Mesendoderm (in vitro differentiated cells): ENCODE data around the gene BCL11A.

Experiments used
- DNase-seq: peaks from one replicate; pipeline ENCODE4 v3.0.0; 2013
- H2AK5ac ChIP-seq: 2 replicates; pipeline ENCODE4 v1.6.1; 2013; ENCODE audit warnings: low read length, inconsistent platforms
- H2BK120ac ChIP-seq: 2 replicates; pipeline ENCODE4 v1.6.1; 2013; ENCODE audit warnings: low read depth, mild to moderate bottlenecking, low read length, moderate library complexity, mixed read lengths
- H2BK15ac ChIP-seq: replicated peaks from 2 replicates; pipeline ENCODE4 v1.6.1; 2013; ENCODE audit warnings: low read depth, mild to moderate bottlenecking, moderate library complexity
- H2BK5ac ChIP-seq: 2 replicates; pipeline ENCODE4 v1.6.1; 2013; ENCODE audit warnings: low read length, inconsistent platforms
- H3K18ac ChIP-seq: 2 replicates; pipeline ENCODE4 v1.6.1; 2013; ENCODE audit warnings: mild to moderate bottlenecking, low read length, mixed read lengths
- H3K23ac ChIP-seq: one replicate; pipeline ENCODE4 v1.6.1; 2013; ENCODE audit warnings: low read length
- H3K27ac ChIP-seq: 2 replicates; pipeline ENCODE4 v1.5.1; 2013; ENCODE audit warnings: low read depth, mild to moderate bottlenecking, inconsistent platforms, low read length, moderate library complexity
- H3K27me3 ChIP-seq: 2 replicates; pipeline ENCODE4 v1.6.1; 2013; ENCODE audit warnings: low read length, control low read depth, mild to moderate bottlenecking, inconsistent platforms; ENCODE audit not compliant: insufficient read depth, poor library complexity
- H3K36me3 ChIP-seq: 2 replicates; pipeline ENCODE4 v1.6.1; 2013; ENCODE audit warnings: low read length, inconsistent platforms; ENCODE audit not compliant: control insufficient read depth, insufficient read depth
- H3K4ac ChIP-seq: one replicate; pipeline ENCODE4 v1.6.1; 2013; ENCODE audit warnings: low read depth, mild to moderate bottlenecking, low read length, moderate library complexity
- H3K4me1 ChIP-seq: 2 replicates; pipeline ENCODE4 v1.6.1; 2013; ENCODE audit warnings: low read depth, low read length, inconsistent platforms; ENCODE audit not compliant: control insufficient read depth
- H3K4me2 ChIP-seq: 2 replicates; pipeline ENCODE4 v1.6.1; 2013; ENCODE audit warnings: low read length
- H3K4me3 ChIP-seq: 2 replicates; pipeline ENCODE4 v1.5.1; 2013; ENCODE audit warnings: mild to moderate bottlenecking, low read length
- H3K56ac ChIP-seq: one replicate; pipeline ENCODE4 v1.6.1; 2013; ENCODE audit warnings: low read length
- H3K79me1 ChIP-seq: 2 replicates; pipeline ENCODE4 v1.6.1; 2013; ENCODE audit warnings: low read length, inconsistent platforms
- H3K79me2 ChIP-seq: 2 replicates; pipeline ENCODE4 v1.6.1; 2013; ENCODE audit warnings: mild to moderate bottlenecking, low read length; ENCODE audit not compliant: control insufficient read depth, insufficient read depth
- H3K9ac ChIP-seq: 2 replicates; pipeline ENCODE4 v1.6.1; 2013; ENCODE audit warnings: low read length, inconsistent platforms
- H4K5ac ChIP-seq: one replicate; pipeline ENCODE4 v1.6.1; 2013; ENCODE audit warnings: low read length
- H4K8ac ChIP-seq: one replicate; pipeline ENCODE4 v1.6.1; 2013; ENCODE audit warnings: low read depth, mild to moderate bottlenecking, control low read depth, low read length, moderate library complexity
- WGBS: extraction: QIAGEN DNeasy Blood & Tissue Kit; methylation state at CpG from one replicate; pipeline ENCODE4 v1.1.7; 2013; ENCODE audit warnings: low lambda C conversion rate, missing lambda C conversion rate; ENCODE audit not compliant: insufficient coverage; ENCODE audit errors: extremely low coverage; 5-methylcytosine and 5-hydroxymethylcytosine counted together

The BCL11A gene

DNA sequence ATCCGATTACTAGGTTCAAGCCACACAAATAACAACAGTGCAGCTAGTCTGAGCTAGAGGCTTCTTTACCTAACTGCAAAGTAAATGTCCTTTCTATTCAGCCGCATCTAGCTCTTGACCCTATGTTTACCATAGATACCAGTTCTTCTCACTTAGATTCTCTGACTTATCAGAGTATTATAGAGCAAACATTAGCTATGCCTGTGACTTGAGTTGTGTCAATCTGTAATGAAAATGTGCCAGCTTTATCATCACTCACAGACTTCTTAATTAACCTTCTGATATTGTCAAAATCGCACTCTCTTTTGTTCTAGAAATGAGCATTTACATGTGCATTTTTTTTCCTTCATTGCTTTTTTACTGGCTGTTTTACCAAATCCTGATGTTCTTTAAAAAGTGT lies 79.9 kb downstream of the BCL11A start:
- no peak overlapping the region for H3K23ac ChIP-seq
- no peak overlapping the region for H3K4ac ChIP-seq
- no peaks in the 10 kb centered on the region for H3K27me3 ChIP-seq
- no peak overlapping the region for H4K5ac ChIP-seq
- no peak overlapping the region for H2BK120ac ChIP-seq
- no peak overlapping the region for H4K8ac ChIP-seq
- H3K36me3 ChIP-seq: no peaks in the 10 kb centered on the region
- no peak overlapping the region for H2BK5ac ChIP-seq
- H2BK15ac ChIP-seq: no peak overlapping the region
- H3K4me3 ChIP-seq: no peak overlapping the region
- no peak overlapping the region for H3K4me2 ChIP-seq
- peaks cover 22% of the 10 kb centered on the region for H3K79me1 ChIP-seq
- H3K79me2 ChIP-seq: peaks cover 25% of the 10 kb centered on the region
- peaks cover 21% of the 10 kb centered on the region for H3K4me1 ChIP-seq
- no peak overlapping the region for H3K18ac ChIP-seq
- H2AK5ac ChIP-seq: no peak overlapping the region
- no peak overlapping the region for H3K56ac ChIP-seq
- H3K9ac ChIP-seq: no peak overlapping the region
- no CpG with 5 or more reads among the region's 3 CpGs for WGBS
- no peak for DNase-seq
- no peak overlapping the region for H3K27ac ChIP-seq

GRCh38 chr2:60472663-60473289 lies 80.7 kb downstream of the BCL11A start:
- DNase-seq: no peak
- H3K36me3 ChIP-seq: no peaks in the 10 kb centered on the region
- no peak overlapping the region for H4K8ac ChIP-seq
- H2BK5ac ChIP-seq: no peak overlapping the region
- peaks cover 21% of the 10 kb centered on the region for H3K4me1 ChIP-seq
- no peak overlapping the region for H3K56ac ChIP-seq
- no peak overlapping the region for H3K4me3 ChIP-seq
- no peak overlapping the region for H2AK5ac ChIP-seq
- no peak overlapping the region for H3K27ac ChIP-seq
- WGBS: no CpG with 5 or more reads among the region's 5 CpGs
- no peaks in the 10 kb centered on the region for H3K27me3 ChIP-seq
- no peak overlapping the region for H3K9ac ChIP-seq
- H3K23ac ChIP-seq: no peak overlapping the region
- no peak overlapping the region for H4K5ac ChIP-seq
- no peak overlapping the region for H2BK15ac ChIP-seq
- H3K18ac ChIP-seq: no peak overlapping the region
- no peak overlapping the region for H3K4me2 ChIP-seq
- peaks cover 27% of the 10 kb centered on the region for H3K79me2 ChIP-seq
- peaks cover 20% of the 10 kb centered on the region for H3K79me1 ChIP-seq
- H3K4ac ChIP-seq: no peak overlapping the region
- no peak overlapping the region for H2BK120ac ChIP-seq

DNA sequence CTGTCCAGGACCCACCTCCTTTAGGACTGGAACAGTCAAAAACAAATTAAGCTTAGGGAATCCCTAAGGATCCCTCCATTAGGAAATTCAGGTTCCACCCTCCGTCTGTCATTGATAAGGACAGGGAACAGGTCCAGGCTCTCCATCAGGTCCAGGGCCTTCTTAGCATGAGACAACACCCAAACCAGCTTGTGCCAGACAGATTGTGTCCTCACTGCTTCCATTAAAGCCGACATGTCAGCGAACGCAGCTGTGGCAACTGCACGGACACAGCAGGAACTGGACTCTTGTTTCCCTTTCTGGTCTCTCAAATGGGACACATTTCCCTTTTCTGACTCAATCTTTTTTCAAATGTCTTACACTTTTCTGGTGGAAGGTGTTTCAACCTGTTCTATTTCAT lies 81.4 kb downstream of the BCL11A start:
- H3K56ac ChIP-seq: no peak overlapping the region
- peaks cover 19% of the 10 kb centered on the region for H3K4me1 ChIP-seq
- no peak overlapping the region for H2BK120ac ChIP-seq
- no peak for DNase-seq
- H3K79me2 ChIP-seq: peaks cover 25% of the 10 kb centered on the region
- no peak overlapping the region for H4K5ac ChIP-seq
- H3K4me3 ChIP-seq: no peak overlapping the region
- H2BK15ac ChIP-seq: no peak overlapping the region
- no peak overlapping the region for H4K8ac ChIP-seq
- H3K18ac ChIP-seq: no peak overlapping the region
- H2BK5ac ChIP-seq: no peak overlapping the region
- no peak overlapping the region for H3K27ac ChIP-seq
- WGBS: no CpG with 5 or more reads among the region's 5 CpGs
- no peak overlapping the region for H3K9ac ChIP-seq
- H3K23ac ChIP-seq: no peak overlapping the region
- no peaks in the 10 kb centered on the region for H3K27me3 ChIP-seq
- H3K36me3 ChIP-seq: no peaks in the 10 kb centered on the region
- no peak overlapping the region for H3K4me2 ChIP-seq
- H3K4ac ChIP-seq: no peak overlapping the region
- H2AK5ac ChIP-seq: no peak overlapping the region
- peaks cover 17% of the 10 kb centered on the region for H3K79me1 ChIP-seq

DNA sequence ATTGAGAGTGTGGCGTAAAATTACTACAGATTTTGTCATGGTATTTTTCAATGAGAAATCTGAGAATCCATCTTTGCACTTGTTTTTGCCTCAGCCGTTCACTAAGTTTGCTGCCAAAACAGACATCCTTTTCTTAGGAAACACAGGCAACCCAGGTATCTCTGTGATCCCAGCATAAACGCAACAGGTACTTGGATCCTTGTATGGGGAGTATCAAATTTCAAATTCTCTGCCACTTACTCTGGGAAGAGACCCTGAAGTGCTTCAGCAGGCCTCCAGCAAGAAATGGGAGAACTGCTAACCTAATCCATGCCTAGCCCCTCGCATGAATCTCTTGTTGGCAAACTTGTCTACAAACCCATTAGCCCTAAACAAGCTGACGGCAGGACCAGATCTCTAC lies 83.1 kb downstream of the BCL11A start:
- Histone ChIP-seq H3K27ac (no peak overlapping the region), H2AK5ac (no peak overlapping the region), H3K27me3 (no peaks in the 10 kb centered on the region), H4K8ac (no peak overlapping the region), H3K9ac (no peak overlapping the region), H3K36me3 (no peaks in the 10 kb centered on the region), H3K18ac (no peak overlapping the region), H3K4me3 (no peak overlapping the region), H3K4me2 (no peak overlapping the region), H4K5ac (no peak overlapping the region), H2BK5ac (no peak overlapping the region), H3K23ac (no peak overlapping the region), H2BK120ac (no peak overlapping the region), H3K4ac (no peak overlapping the region), H3K4me1 (peaks cover 9% of the 10 kb centered on the region), H3K79me1 (peaks cover 13% of the 10 kb centered on the region), H2BK15ac (no peak overlapping the region), H3K79me2 (peaks cover 18% of the 10 kb centered on the region), H3K56ac (no peak overlapping the region)
- no peak for DNase-seq
- no CpG with 5 or more reads among the region's 5 CpGs for WGBS

GRCh38 chr2:60469536-60470317 lies 83.7 kb downstream of the BCL11A start:
- no peaks in the 10 kb centered on the region for H3K36me3 ChIP-seq
- no peak overlapping the region for H4K8ac ChIP-seq
- no peak overlapping the region for H3K4me3 ChIP-seq
- WGBS: no CpG with 5 or more reads among the region's 6 CpGs
- no peak overlapping the region for H3K4me2 ChIP-seq
- peaks cover 13% of the 10 kb centered on the region for H3K79me1 ChIP-seq
- H2BK120ac ChIP-seq: no peak overlapping the region
- H2BK15ac ChIP-seq: no peak overlapping the region
- no peak overlapping the region for H3K4ac ChIP-seq
- no peak overlapping the region for H3K9ac ChIP-seq
- H2BK5ac ChIP-seq: no peak overlapping the region
- no peak overlapping the region for H3K56ac ChIP-seq
- H3K27me3 ChIP-seq: no peaks in the 10 kb centered on the region
- no peak overlapping the region for H3K23ac ChIP-seq
- H3K18ac ChIP-seq: no peak overlapping the region
- no peak overlapping the region for H4K5ac ChIP-seq
- H3K4me1 ChIP-seq: peaks cover 9% of the 10 kb centered on the region
- H2AK5ac ChIP-seq: no peak overlapping the region
- no peak for DNase-seq
- H3K27ac ChIP-seq: no peak overlapping the region
- H3K79me2 ChIP-seq: peaks cover 18% of the 10 kb centered on the region
